Thyroid gland (tissue), 4 donors: ENCODE results near the gene CUEDC2. TPM values are rescaled to one million over a fixed set of nuclear protein-coding genes. Genes with fewer than 3 reads are reported as not detected.

ENCODE experiments used
- DNase-seq, 2 donors: peaks; one replicate each; pipeline ENCODE4 v3.0.0-alpha.2; 2019
- H3K27ac ChIP-seq, 3 donors: fragments of 200-600 bp; sonication (generic); 1 replicate in 2 of 3; 2 replicates in 1 of 3; pipeline ENCODE4 v1.5.1; 2016 to 2019; ENCODE audit warnings: mild to moderate bottlenecking in 1 of 3, moderate library complexity in 1 of 3
- H3K27me3 ChIP-seq: fragments of 200-600 bp; sonication (generic); one replicate; pipeline ENCODE4 v1.5.1; 2019
- H3K36me3 ChIP-seq, 2 donors: fragments of 200-600 bp; sonication (generic); one replicate each; pipeline ENCODE4 v1.5.1; 2016 to 2019
- H3K4me1 ChIP-seq, 2 donors: fragments of 200-600 bp; sonication (generic); one replicate each; pipeline ENCODE4 v1.5.1; 2017 to 2019
- H3K4me3 ChIP-seq, 3 donors: fragments of 200-600 bp; sonication (generic); replicated peaks in 1 of 3; 1 replicate in 2 of 3; 2 replicates in 1 of 3; pipeline ENCODE4 v1.5.1; 2016; ENCODE audit warnings: mild to moderate bottlenecking in 1 of 3
- H3K9me3 ChIP-seq: fragments of 200-600 bp; sonication (generic); one replicate; pipeline ENCODE4 v1.5.1; 2017
- CTCF ChIP-seq, 6 experiments: fragments of 200-600 bp in 3 of 6; fragments of 450-650 bp in 3 of 6; sonication (generic) in 3 of 6; IDR thresholded peaks; one replicate each; pipeline ENCODE4 v1.5.1; 2016 to 2019; ENCODE audit warnings: antibody characterized with exemption in 6 of 6, mild to moderate bottlenecking in 2 of 6, inconsistent platforms in 1 of 6, moderate library complexity in 1 of 6
- POLR2A ChIP-seq, 2 donors: fragments of 450-650 bp; IDR thresholded peaks; one replicate each; pipeline ENCODE4 v1.6.1; 2017; ENCODE audit warnings: antibody characterized with exemption in 2 of 2, mild to moderate bottlenecking in 2 of 2, moderate library complexity in 1 of 2
- WGBS, 2 donors: methylation state at CpG; one replicate each; pipeline ENCODE4 v1.1.5; 2017; 5-methylcytosine and 5-hydroxymethylcytosine counted together
- intact Hi-C: fragments of 100-400 bp; cut with DNase I; formaldehyde crosslinking; loops from one replicate; pipeline ENCODE4 v1.15.1; 2023
- total RNA-seq, 4 donors: library from RNA; depleted of rRNA; stranded (reverse); fragments of >200 nt; gene quantifications; one replicate each; pipeline ENCODE4 v1.2.3, GENCODE V29; 2016

Gene CUEDC2
- total RNA-seq, 4 donors from 2014 or later, result 56.2 to 73.9 (median 62.0) TPM

- intact Hi-C loops, result loop anchor here (10.0 kb wide), 1 partner anchor 163 kb away; no protein-coding TSS in a partner anchor
- DNase-seq, result no peak
- TF ChIP-seq CTCF (IDR thresholded peaks at IDR 0.05) (no peak), POLR2A (IDR thresholded peaks at IDR 0.05) (no peak)
- WGBS, 2 donors, result no CpG with 5 or more reads among the region's 14 CpGs
- Histone ChIP-seq H3K27ac (peak overlapping the region; percentile 32 to 92 (median 87)), H3K4me1 (peaks cover 29 to 36% of the 10 kb centered on the region in 2 donors), H3K27me3 (no peaks in the 10 kb centered on the region), H3K36me3 (peaks cover 0 to 6% of the 10 kb centered on the region in 2 donors), H3K9me3 (no peaks in the 10 kb centered on the region), H3K4me3 (peak overlapping the region; percentile 3 to 91 (median 88))
Measured at GRCh38 chr10:102421507-102421756, 10.9 kb downstream of the CUEDC2 start.

GRCh38 chr10:102420714-102421506 is 11.5 kb downstream of the CUEDC2 start, which contains the start of gene FBXL15:
Gene FBXL15 (plus strand): TSS chr10:102420836. CDS start chr10:102421130, 294 bp downstream.
- DNase-seq, result peak; percentile 98
- intact Hi-C loops, result loop anchor here (10.0 kb wide), 1 partner anchor 164 kb away; no protein-coding TSS in a partner anchor
- Histone ChIP-seq H3K9me3 (no peaks in the 10 kb centered on the region), H3K4me3 (peak within 1 kb of the TSS; percentile 3 to 91 (median 88)), H3K36me3 (peaks cover 0 to 6% of the 10 kb centered on the region in 2 donors), H3K27me3 (no peaks in the 10 kb centered on the region), H3K4me1 (peaks cover 29 to 36% of the 10 kb centered on the region in 2 donors), H3K27ac (peak within 1 kb of the TSS; percentile 32 to 92 (median 87))
- WGBS, 2 donors, result 0 to 1% methylated on average over 21 to 49 of the region's 66 CpGs
- TF ChIP-seq CTCF (IDR thresholded peaks at IDR 0.05), result peak in 1 of 6 experiments; percentile 35
- TF ChIP-seq POLR2A (IDR thresholded peaks at IDR 0.05), result peak in 1 of 2 donors; percentile 65

GRCh38 chr10:102420181-102420713 is 12.1 kb downstream of the CUEDC2 start:
- WGBS, 2 donors, result 0 to 2% methylated on average over 11 to 12 of the region's 21 CpGs
- Histone ChIP-seq H3K9me3 (no peaks in the 10 kb centered on the region), H3K27ac (peak overlapping the region in 2 of 3 donors; percentile 77 to 92), H3K4me3 (peak overlapping the region; percentile 3 to 91 (median 88)), H3K4me1 (peaks cover 29 to 36% of the 10 kb centered on the region in 2 donors), H3K36me3 (peaks cover 0 to 6% of the 10 kb centered on the region in 2 donors), H3K27me3 (no peaks in the 10 kb centered on the region)
- DNase-seq, result no peak
- intact Hi-C loops, result loop anchor here (10.0 kb wide), 1 partner anchor 165 kb away; no protein-coding TSS in a partner anchor
- TF ChIP-seq CTCF (IDR thresholded peaks at IDR 0.05), result no peak
- TF ChIP-seq POLR2A (IDR thresholded peaks at IDR 0.05), result no peak

- intact Hi-C loops, result loop anchor here (10.0 kb wide), 1 partner anchor 165 kb away; no protein-coding TSS in a partner anchor
- TF ChIP-seq CTCF (IDR thresholded peaks at IDR 0.05) (no peak), POLR2A (IDR thresholded peaks at IDR 0.05) (no peak)
- peak; percentile 40 to 51 for DNase-seq
- Histone ChIP-seq H3K27me3 (no peaks in the 10 kb centered on the region), H3K9me3 (no peaks in the 10 kb centered on the region), H3K36me3 (peaks cover 0 to 6% of the 10 kb centered on the region in 2 donors), H3K4me1 (peaks cover 29 to 36% of the 10 kb centered on the region in 2 donors), H3K4me3 (peak overlapping the region in 1 of 3 donors; percentile 88), H3K27ac (no peak overlapping the region)
- 1 to 2% methylated on average over 34 to 41 of the region's 54 CpGs for WGBS, 2 donors
Measured at GRCh38 chr10:102419269-102420180, 12.8 kb downstream of the CUEDC2 start.
